Large intestine (tissue), 3 donors: ENCODE results near the gene GDPGP1. TPM values are rescaled to one million over a fixed set of nuclear protein-coding genes. Genes with fewer than 3 reads are reported as not detected.

Experiments
- DNase-seq, 2 donors: peaks; one replicate each; pipeline versions ENCODE4 v3.0.0 to v3.0.0-alpha.2; 2013
- H3K27ac ChIP-seq: one replicate; pipeline ENCODE4 v1.5.1; 2013; ENCODE audit warnings: low read length
- H3K27me3 ChIP-seq: 2 replicates; pipeline ENCODE4 v1.6.1; 2013; ENCODE audit warnings: low read length; ENCODE audit not compliant: control insufficient read depth, insufficient read depth
- H3K36me3 ChIP-seq: 2 replicates; pipeline ENCODE4 v1.6.1; 2013; ENCODE audit warnings: low read length; ENCODE audit not compliant: control insufficient read depth, insufficient read depth
- H3K4me1 ChIP-seq: one replicate; pipeline ENCODE4 v1.6.1; 2013; ENCODE audit warnings: low read length; ENCODE audit not compliant: control insufficient read depth, insufficient read depth
- H3K4me3 ChIP-seq: one replicate; pipeline ENCODE4 v1.5.1; 2013; ENCODE audit warnings: low read length
- H3K9me3 ChIP-seq: one replicate; pipeline ENCODE4 v1.6.1; 2013; ENCODE audit warnings: mild to moderate bottlenecking, low read depth, low read length, moderate library complexity; ENCODE audit not compliant: control insufficient read depth
- WGBS: methylation state at CpG from one replicate; pipeline ENCODE4 v1.1.5; 2013; ENCODE audit warnings: low lambda C conversion rate; ENCODE audit not compliant: insufficient coverage; 5-methylcytosine and 5-hydroxymethylcytosine counted together
- polyA plus RNA-seq: library from polyadenylated mRNA; unstranded; fragments of 120-200 nt; gene quantifications from one replicate; pipeline ENCODE4 v1.2.1, GENCODE V29; 2013

The GDPGP1 gene
- polyA plus RNA-seq, 1 donor = 7.8 TPM

- H3K27ac ChIP-seq = no peak overlapping the region
- H3K27me3 ChIP-seq = no peaks in the 10 kb centered on the region
- H3K4me1 ChIP-seq = peaks cover 6% of the 10 kb centered on the region
- DNase-seq = no peak
- 83% methylated on average over 2 of the region's 18 CpGs for WGBS
- no peak overlapping the region for H3K4me3 ChIP-seq
- H3K36me3 ChIP-seq = peaks cover 90% of the 10 kb centered on the region
- no peaks in the 10 kb centered on the region for H3K9me3 ChIP-seq
Measured at GRCh38 chr15:90225504-90226234, 8.3 kb upstream of the GDPGP1 start.

- Histone ChIP-seq H3K27ac (no peak overlapping the region), H3K27me3 (no peaks in the 10 kb centered on the region), H3K36me3 (peaks cover 94% of the 10 kb centered on the region), H3K9me3 (no peaks in the 10 kb centered on the region), H3K4me3 (no peak overlapping the region), H3K4me1 (peaks cover 18% of the 10 kb centered on the region)
- no peak for DNase-seq
- 100% methylated on average over 4 of the region's 7 CpGs for WGBS
Measured at GRCh38 chr15:90227336-90227735, 6.7 kb upstream of the GDPGP1 start.

DNA sequence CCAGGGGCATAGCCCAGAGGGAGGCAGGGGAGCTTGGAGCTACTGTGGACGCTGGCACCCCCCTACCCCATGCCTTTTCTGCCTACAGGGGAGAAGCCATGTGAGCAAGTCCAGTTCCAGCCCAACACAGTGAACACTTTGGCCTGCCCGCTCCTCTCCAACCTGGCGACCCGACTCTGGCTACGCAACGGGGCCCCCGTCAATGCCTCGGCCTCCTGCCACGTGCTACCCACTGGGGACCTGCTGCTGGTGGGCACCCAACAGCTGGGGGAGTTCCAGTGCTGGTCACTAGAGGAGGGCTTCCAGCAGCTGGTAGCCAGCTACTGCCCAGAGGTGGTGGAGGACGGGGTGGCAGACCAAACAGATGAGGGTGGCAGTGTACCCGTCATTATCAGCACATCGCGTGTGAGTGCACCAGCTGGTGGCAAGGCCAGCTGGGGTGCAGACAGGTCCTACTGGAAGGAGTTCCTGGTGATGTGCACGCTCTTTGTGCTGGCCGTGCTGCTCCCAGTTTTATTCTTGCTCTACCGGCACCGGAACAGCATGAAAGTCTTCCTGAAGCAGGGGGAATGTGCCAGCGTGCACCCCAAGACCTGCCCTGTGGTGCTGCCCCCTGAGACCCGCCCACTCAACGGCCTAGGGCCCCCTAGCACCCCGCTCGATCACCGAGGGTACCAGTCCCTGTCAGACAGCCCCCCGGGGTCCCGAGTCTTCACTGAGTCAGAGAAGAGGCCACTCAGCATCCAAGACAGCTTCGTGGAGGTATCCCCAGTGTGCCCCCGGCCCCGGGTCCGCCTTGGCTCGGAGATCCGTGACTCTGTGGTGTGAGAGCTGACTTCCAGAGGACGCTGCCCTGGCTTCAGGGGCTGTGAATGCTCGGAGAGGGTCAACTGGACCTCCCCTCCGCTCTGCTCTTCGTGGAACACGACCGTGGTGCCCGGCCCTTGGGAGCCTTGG, 5.9 kb upstream of the GDPGP1 start:
- no peak for DNase-seq
- WGBS = no CpG with 5 or more reads among the region's 38 CpGs
- no peak overlapping the region for H3K4me3 ChIP-seq
- no peaks in the 10 kb centered on the region for H3K27me3 ChIP-seq
- H3K4me1 ChIP-seq = peaks cover 25% of the 10 kb centered on the region
- H3K36me3 ChIP-seq = peaks cover 87% of the 10 kb centered on the region
- H3K9me3 ChIP-seq = no peaks in the 10 kb centered on the region
- H3K27ac ChIP-seq = no peak overlapping the region

GRCh38 chr15:90228960-90229359, 5.0 kb upstream of the GDPGP1 start:
- peaks cover 25% of the 10 kb centered on the region for H3K4me1 ChIP-seq

DNA sequence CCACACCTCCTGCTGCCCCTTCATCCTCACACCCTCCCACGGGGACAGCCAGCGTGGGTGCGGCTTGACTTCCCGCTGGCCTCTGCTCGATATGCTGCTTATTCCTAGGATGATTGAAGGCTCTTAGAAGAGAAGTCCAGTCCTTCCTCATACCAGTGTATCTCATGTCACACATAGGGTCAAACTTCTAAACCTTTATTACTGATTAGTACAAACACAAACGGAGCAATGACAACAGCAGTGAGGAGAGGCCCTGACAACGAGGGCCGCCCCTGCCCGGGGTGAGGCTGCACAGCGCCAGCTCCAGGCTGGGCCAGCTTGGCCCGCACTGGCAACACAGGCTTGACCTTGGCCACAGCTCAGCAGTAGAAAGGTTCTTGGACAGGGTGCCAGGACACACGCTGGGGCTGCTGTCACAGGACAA, 3.9 kb upstream of the GDPGP1 start:
- no peaks in the 10 kb centered on the region for H3K9me3 ChIP-seq
- H3K27ac ChIP-seq = peak overlapping the region; percentile 54
- whole genome bisulfite sequencing = no CpG with 5 or more reads among the region's 12 CpGs
- H3K4me1 ChIP-seq = peaks cover 31% of the 10 kb centered on the region
- H3K4me3 ChIP-seq = no peak overlapping the region
- H3K27me3 ChIP-seq = no peaks in the 10 kb centered on the region
- peak; percentile 56 to 74 for DNase-seq
- H3K36me3 ChIP-seq = peaks cover 67% of the 10 kb centered on the region

More at GRCh38 chr15:90228960-90229359, 5.0 kb upstream of the GDPGP1 start:
- no peaks in the 10 kb centered on the region for H3K27me3 ChIP-seq
- no peaks in the 10 kb centered on the region for H3K9me3 ChIP-seq
- H3K27ac ChIP-seq = no peak overlapping the region
- H3K4me3 ChIP-seq = no peak overlapping the region
- DNase-seq = no peak
- no CpG with 5 or more reads among the region's 15 CpGs for WGBS
- H3K36me3 ChIP-seq = peaks cover 78% of the 10 kb centered on the region

- peaks cover 62% of the 10 kb centered on the region for H3K36me3 ChIP-seq
- H3K4me1 ChIP-seq = peaks cover 31% of the 10 kb centered on the region
- DNase-seq = no peak
- no peaks in the 10 kb centered on the region for H3K27me3 ChIP-seq
- no peak overlapping the region for H3K4me3 ChIP-seq
- peak overlapping the region; percentile 54 for H3K27ac ChIP-seq
- H3K9me3 ChIP-seq = no peaks in the 10 kb centered on the region
- no CpG with 5 or more reads among the region's 8 CpGs for WGBS
Measured at GRCh38 chr15:90230610-90231009, 3.4 kb upstream of the GDPGP1 start.

GRCh38 chr15:90231028-90232017, 2.7 kb upstream of the GDPGP1 start:
- Histone ChIP-seq H3K4me3 (no peak overlapping the region), H3K27ac (no peak overlapping the region), H3K4me1 (peaks cover 31% of the 10 kb centered on the region), H3K27me3 (no peaks in the 10 kb centered on the region), H3K36me3 (peaks cover 56% of the 10 kb centered on the region), H3K9me3 (no peaks in the 10 kb centered on the region)
- 80% methylated on average over 1 of the region's 27 CpGs for WGBS
- peak in 1 of 2 donors; percentile 26 for DNase-seq

DNA sequence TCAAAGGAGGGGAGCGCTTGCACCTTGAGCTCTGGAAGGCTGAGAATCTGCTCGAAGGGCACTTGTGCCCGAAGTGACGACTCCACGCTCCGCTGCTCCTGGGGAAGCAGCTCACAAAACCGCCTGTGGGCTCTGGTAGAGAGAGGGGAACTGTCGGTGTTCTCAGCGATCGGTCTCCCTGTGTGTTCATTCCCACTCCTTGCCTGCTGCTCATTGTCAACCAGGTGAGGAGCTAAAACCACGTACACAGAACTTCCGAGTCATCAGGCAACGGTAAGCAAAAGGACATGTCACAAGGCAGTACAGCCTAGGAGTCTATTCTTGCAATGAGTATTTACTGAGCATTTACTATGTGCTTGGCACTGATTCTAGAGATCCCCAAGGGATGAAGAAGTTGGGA, 1.8 kb upstream of the GDPGP1 start:
- H3K27ac ChIP-seq = peak overlapping the region; percentile 97
- no peak for DNase-seq
- peak overlapping the region; percentile 82 for H3K4me3 ChIP-seq
- WGBS = no CpG with 5 or more reads among the region's 13 CpGs
- peaks cover 31% of the 10 kb centered on the region for H3K4me1 ChIP-seq
- no peaks in the 10 kb centered on the region for H3K9me3 ChIP-seq
- H3K36me3 ChIP-seq = peaks cover 52% of the 10 kb centered on the region
- H3K27me3 ChIP-seq = no peaks in the 10 kb centered on the region

DNA sequence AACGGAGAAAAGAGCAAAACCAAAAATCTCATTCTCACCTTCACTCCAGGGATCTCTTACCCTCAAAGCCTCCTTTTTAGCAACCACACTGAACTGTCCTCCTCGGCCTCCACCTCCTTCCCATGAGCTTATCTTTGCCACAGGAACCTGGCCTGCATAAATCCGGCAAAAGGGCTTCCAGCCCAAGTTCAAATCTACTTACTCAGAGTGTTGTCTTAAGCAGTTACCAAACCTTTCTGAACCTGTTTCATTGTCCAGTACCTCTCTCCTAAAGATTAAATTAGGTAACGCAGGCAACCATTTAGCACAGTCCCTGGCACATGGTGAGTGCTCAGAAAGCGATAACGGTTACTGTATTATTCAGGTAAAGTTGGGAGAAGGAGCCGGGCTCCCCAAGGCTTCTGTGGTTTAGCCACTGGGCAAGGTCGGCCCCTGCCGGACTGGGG, 1.0 kb upstream of the GDPGP1 start:
- Histone ChIP-seq H3K9me3 (no peaks in the 10 kb centered on the region), H3K27me3 (no peaks in the 10 kb centered on the region), H3K36me3 (peaks cover 44% of the 10 kb centered on the region), H3K27ac (peak overlapping the region; percentile 97), H3K4me3 (peak overlapping the region; percentile 82), H3K4me1 (peaks cover 31% of the 10 kb centered on the region)
- DNase-seq = no peak
- 40% methylated on average over 2 of the region's 9 CpGs for WGBS
